HG03378 (cell line): ENCODE measurements around the gene CEP128.
A peak's percentile ranks its signal among the peaks of the same experiment; 100 is the strongest.

Source experiments
- ATAC-seq: cut with Tn5 transposase; IDR thresholded peaks from one replicate; pipeline ENCODE4 v1.9.1; 2021; ENCODE audit warnings: mild to moderate bottlenecking, moderate library complexity; ENCODE audit not compliant: unreplicated experiment

CEP128 gene

GRCh38 chr14:80906336-80906735 lies 35.2 kb downstream of the CEP128 start:
- ATAC-seq = no peak

DNA sequence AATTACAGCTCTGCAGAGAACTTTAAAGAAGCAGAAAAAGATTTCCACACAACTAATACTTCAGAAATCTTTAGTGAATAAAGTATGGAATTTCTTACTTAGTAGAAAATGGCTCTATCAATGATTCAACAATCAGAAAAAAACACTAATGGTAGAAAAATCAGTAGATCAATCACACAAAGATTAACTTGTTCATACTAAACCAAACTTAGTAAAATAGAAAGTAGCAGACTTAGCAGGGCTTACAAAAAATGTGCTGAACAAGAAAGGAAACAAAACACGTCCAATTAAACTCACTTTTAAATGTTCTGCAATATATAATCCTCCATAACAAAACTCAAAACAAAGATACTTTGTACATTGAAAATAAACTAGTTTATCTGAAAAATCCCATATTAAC lies 38.9 kb downstream of the CEP128 start:
- no peak for ATAC-seq

GRCh38 chr14:80901822-80902221 lies 39.7 kb downstream of the CEP128 start:
- ATAC-seq = no peak

DNA sequence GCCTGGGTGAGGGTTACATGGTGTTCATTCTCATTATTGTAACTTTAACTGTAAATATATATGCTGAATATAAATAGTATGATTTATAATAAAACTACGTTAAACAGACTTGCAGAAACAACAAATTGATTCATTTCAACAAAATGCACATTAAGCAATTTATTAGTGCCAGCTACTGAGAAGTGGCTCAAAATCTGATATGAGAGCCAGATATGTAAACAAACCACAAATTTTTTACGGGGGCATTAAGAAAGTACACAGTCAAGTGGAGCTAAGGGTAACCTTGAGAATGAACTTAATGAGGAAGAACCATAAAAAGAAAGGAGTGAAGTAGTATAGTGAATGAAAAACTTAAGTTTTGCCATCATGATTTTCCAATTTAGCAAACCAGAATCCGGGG lies 40.3 kb downstream of the CEP128 start:
- ATAC-seq = no peak

DNA sequence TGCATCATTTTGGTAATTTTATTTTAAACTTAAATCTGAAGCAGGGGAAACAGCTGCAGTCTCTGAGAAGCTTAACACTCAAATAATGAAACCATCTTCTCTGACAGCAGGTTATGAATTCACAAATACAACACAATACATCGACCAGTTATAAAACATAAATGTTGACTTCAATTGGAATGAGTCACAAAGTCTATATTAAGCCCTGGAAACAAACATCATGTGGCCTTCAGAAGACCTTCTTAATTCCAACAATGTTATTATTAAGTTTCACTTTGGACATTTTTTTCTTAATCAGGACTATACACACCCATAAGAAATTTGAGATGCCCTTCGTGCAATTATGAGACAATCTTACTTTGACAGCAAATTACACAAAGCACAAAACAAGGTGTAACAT lies 68.9 kb downstream of the CEP128 start:
- no peak for ATAC-seq

- ATAC-seq = no peak
These were observed 73.3 kb downstream of the CEP128 start for GRCh38 chr14:80868260-80868659.

GRCh38 chr14:80867798-80868197 lies 73.7 kb downstream of the CEP128 start:
- ATAC-seq = no peak

GRCh38 chr14:80867091-80867490 lies 74.4 kb downstream of the CEP128 start:
- no peak for ATAC-seq

DNA sequence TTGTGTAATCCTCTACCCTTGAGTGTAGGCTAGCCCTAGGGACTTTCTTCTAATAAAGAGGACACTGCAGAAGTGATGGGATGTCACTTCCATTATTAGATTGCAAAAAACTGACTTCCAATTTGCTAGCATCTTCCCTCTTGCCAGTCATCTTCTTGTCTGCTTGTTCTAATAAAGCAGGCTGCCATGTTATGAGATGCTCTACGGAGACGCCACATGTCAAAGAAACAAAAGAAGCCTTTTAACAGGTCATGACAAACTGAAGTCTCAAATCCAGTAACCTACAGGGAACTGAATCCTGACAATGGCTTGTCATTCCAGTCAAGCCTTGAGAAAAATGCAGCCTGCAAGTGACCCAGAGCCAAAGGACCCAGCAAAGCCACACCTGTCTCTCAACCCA lies 76.0 kb downstream of the CEP128 start:
- no peak for ATAC-seq

GRCh38 chr14:80862983-80863382 lies 78.6 kb downstream of the CEP128 start:
- no peak for ATAC-seq

DNA sequence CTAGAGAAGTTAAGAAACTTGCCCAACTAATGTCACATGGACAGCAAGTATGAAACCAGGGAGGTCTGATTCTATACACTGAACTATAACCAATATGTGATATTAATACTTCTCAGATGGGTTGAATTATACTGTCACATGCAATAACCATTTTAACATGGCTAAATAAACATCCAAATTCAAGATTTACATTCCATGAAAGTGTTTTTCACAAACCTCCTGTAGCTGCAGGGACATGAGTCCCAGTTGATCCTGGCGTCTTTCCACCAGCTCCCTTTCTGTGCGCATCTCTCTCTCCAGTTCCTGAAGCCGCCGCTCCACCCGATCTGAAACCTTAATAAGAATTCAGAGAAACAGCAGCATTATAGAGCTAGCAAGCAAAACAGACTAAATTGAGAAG lies 79.0 kb downstream of the CEP128 start:
- ATAC-seq = no peak

DNA sequence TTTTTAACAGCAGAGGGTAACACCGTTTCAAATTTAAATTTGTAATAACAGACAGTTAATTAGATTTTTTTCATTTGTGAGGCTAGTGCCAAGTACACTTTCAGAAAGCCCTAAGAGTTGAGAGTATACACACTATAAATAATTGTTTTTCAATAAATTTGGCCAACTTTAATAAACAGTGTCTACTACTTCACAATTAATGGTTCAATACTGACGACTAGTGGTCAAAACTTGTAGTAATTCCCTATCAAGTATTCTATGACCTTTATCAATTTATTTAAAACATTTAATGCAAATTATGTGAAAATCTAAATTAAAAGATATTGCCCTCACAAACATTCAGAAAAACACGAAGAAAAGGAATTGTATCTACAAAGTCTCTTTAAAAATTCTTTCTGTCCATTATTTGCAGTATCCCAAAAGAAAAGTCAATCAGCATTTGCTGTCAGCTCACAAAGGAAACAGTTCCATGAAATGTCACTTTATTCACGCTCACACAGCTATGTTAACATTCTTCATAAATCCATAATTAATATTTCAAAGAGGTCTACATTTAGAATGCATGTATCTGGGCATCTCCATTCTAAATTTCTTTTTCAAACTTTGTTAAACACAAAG lies 91.2 kb downstream of the CEP128 start:
- ATAC-seq = peak; percentile 77

- ATAC-seq = no peak
These were observed 94.5 kb downstream of the CEP128 start for GRCh38 chr14:80847070-80847469.

GRCh38 chr14:80845856-80846255 lies 95.7 kb downstream of the CEP128 start:
- ATAC-seq = no peak

GRCh38 chr14:80844872-80845271 lies 96.7 kb downstream of the CEP128 start:
- ATAC-seq = no peak

DNA sequence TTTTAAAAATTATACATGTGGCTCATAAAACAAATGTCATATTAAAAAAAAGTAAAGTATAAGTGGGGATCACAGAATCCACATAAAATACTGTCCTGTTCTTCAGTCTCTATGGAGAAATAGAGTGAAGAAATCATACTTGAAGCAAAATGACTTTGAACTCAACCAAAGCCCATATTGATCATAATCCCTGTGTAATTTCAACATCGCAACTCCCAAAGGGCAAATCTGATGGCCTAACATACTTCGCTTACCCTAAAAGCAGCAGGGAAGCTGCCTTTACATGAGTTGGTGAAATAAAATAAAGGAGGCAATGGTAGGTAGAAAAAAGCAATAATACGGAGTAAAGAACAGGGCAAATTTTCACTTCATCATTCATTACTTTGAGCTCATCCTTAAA lies 101.8 kb downstream of the CEP128 start:
- no peak for ATAC-seq

- no peak for ATAC-seq
These were observed 131.9 kb downstream of the CEP128 start for GRCh38 chr14:80809663-80810062.

DNA sequence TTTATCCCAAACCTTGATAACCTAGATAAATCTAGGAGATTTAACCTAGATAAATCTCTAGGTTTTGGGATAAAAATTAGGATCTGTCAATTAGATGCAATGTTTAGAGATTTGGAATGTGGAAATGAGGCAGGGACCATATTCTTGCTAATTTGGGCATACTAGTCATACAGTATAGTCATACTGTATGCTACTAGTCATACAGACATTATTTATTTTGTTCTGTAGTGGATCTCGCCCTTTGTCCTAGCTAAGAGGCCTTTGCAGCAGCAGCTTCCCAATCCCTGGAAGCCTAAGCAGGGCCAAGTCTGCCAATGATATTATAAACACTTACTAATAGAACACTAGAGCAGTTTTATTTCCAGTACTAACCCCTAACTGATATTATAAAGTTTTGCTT lies 136.4 kb downstream of the CEP128 start:
- no peak for ATAC-seq

GRCh38 chr14:80798878-80799277 lies 142.7 kb downstream of the CEP128 start:
- ATAC-seq = no peak

GRCh38 chr14:80798211-80798610 lies 143.3 kb downstream of the CEP128 start:
- no peak for ATAC-seq

DNA sequence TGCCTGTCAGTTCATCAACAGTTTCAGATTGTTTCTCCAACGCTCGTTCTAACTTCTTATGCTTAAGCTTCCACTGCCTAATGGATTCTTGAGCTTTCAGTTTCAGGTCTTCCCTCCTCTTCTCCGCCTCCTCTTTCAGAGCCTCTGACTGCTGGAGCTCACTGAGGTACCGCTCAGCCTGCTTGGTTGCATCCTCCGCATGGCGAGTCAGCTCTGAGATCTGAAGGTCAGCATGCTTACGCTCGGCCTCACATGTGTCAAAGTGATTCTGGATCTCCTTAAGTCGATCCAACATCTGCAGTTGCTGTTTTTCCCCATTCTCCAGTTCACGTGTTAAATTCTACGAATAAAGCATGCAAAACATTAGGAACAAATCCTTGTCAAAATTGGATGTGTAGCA lies 148.8 kb downstream of the CEP128 start:
- ATAC-seq = no peak

DNA sequence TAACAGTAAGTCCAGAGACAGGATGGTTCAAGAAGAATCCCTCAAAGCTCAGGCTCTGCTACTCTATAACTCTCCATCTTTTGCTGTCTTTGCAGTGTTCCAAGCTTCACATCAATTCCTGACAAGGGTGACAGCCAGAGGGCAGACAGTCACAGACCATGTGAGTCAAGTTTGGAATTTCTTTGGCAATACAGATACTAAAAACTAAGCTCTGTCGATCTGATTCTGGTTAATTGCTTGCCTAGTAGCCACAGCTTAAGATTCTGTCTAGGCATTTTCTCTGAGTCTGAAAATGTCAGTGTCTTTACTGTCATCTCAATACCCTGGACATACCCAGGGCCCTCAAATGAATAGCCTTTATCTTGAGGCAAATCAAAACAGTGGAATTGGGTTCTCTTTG lies 153.7 kb downstream of the CEP128 start:
- no peak for ATAC-seq

GRCh38 chr14:80784820-80785219 lies 156.7 kb downstream of the CEP128 start:
- ATAC-seq = no peak
